Measurements from ENCODE around the gene CCR9.

The CCR9 gene

DNA sequence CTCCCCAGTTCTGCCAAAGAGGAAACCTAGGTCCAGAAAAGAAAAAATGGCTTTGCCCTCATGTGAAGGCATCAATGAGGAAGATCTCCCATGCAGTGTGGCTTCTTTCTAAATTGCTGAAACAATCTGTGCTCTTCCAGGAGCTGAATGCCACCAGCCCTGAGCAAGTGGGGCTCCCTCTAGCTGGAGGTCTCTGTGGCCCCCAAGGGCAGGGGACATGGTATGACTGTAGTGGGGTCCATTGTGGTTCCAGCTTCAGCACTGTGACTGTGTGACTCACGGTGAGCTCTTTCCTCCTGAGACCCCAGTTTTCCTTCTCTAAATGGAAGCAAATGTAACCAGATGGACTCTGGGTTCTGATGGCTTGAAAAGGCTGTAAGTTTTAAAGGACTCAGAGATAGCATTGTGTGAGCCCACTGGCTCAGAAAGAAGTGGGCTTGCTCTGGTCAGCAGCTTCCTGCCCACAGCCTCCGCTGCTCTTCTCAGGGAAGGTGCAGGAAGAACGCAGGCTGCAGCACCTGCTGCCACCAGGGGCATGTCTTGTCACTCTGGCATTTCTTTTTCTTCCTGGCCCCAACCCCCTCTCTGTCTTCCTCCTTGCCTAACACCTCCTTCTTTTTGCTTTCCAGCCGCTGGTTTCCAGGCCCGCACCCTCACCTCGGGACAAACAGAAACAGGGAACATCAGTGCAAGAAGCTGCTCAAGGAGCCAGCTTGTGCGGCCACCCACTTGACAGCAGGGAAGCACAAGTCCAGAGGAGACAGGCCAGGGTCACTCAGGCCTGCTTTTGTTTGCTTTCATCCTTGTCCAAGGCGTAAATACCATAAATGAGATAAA is 51.1 kb downstream of the CCR9 start:
- Mint-ChIP-seq H3K27me3 (no peaks in the 10 kb centered on the region), H3K27ac (ENCODE audit: low read depth) (no peak overlapping the region), H3K4me1 (peaks cover 52% of the 10 kb centered on the region), H3K4me3 (no peak overlapping the region), H3K9me3 (no peaks in the 10 kb centered on the region), H3K36me3 (ENCODE audit: insufficient read depth) (peaks cover 48% of the 10 kb centered on the region)
- DNase-seq (ENCODE audit: low spot score in 2 of 2) (no peak), ATAC-seq (replicated peaks; ENCODE audit: extremely low read depth, poor library complexity, severe bottlenecking) (no peak)

DNA sequence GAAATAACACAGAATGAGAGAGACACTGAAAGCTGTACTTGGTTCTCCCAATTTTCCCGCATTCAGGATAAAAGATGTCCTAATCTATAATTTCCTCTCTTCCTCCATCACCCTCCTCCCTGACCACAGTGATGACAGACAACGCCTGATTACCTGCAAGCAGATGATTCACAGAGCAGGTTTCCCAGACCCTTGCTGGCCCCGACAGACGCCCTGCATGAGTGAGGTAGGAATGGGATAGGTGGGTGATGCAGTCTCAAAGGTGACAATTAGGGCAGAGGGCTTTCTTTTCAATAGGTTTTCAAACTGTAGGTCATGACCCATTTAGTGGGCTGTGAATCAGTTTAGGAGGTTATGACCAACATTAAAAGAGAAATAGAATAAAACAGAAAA is 51.7 kb downstream of the CCR9 start:
- no peak overlapping the region for H3K27ac Mint-ChIP-seq (ENCODE audit: low read depth)
- DNase-seq (ENCODE audit: low spot score in 2 of 2) (no peak), ATAC-seq (replicated peaks; ENCODE audit: extremely low read depth, poor library complexity, severe bottlenecking) (no peak)
- peaks cover 58% of the 10 kb centered on the region for H3K4me1 Mint-ChIP-seq
- H3K27me3 Mint-ChIP-seq, result no peaks in the 10 kb centered on the region
- H3K36me3 Mint-ChIP-seq (ENCODE audit: insufficient read depth), result peaks cover 43% of the 10 kb centered on the region
- no peaks in the 10 kb centered on the region for H3K9me3 Mint-ChIP-seq
- H3K4me3 Mint-ChIP-seq, result no peak overlapping the region

DNA sequence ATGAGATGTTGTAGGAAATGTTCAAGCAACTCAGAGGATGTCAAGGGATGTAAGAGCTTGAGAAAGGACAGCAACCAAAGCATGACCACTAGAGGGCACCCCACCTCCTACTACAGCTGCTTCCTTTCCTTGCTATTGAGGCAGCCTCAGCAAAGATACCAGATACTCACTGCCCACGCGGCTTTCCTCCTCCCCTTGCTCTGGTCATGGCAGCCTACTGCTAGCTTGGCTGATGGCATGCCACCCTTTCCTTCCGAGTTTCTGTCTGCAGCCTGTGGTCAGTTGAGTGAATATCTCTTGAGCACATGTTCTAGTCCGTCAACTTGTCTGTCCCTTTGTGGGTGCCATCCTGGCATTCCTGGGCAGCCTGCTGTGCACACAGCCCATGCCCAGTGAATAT is 52.5 kb downstream of the CCR9 start:
- Mint-ChIP-seq H3K4me3 (no peak overlapping the region), H3K9me3 (no peaks in the 10 kb centered on the region), H3K4me1 (peaks cover 64% of the 10 kb centered on the region), H3K27ac (ENCODE audit: low read depth) (peak overlapping the region; percentile 4), H3K36me3 (ENCODE audit: insufficient read depth) (peaks cover 36% of the 10 kb centered on the region), H3K27me3 (no peaks in the 10 kb centered on the region)
- DNase-seq (ENCODE audit: low spot score in 2 of 2) (peak; percentile 79 to 82), ATAC-seq (replicated peaks; ENCODE audit: extremely low read depth, poor library complexity, severe bottlenecking) (peak; percentile 69)

DNA sequence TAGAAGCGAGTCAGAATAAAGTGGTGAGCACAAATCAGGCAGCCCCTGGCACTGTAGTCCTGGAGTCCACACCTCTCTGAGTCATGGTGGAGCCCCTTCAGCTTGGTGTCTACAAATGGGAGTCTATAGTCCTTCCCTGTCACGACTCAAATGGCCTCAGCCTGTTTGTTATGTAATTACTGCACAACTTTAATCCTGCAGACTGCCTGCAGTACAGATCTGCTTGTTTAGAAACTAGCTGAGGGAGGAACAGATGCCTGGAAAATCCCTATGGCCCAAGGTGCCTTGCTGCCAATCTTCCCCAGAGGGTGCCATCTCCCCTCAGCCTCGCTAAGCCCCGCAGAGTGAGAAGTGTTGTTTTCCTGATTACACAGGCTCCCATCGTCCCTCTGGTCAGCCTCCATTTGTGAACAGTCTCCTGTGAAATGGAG is 53.0 kb downstream of the CCR9 start:
- peaks cover 63% of the 10 kb centered on the region for H3K4me1 Mint-ChIP-seq
- H3K9me3 Mint-ChIP-seq, result no peaks in the 10 kb centered on the region
- DNase-seq (ENCODE audit: low spot score in 2 of 2) (no peak), ATAC-seq (replicated peaks; ENCODE audit: extremely low read depth, poor library complexity, severe bottlenecking) (no peak)
- H3K27me3 Mint-ChIP-seq, result no peaks in the 10 kb centered on the region
- H3K4me3 Mint-ChIP-seq, result no peak overlapping the region
- H3K36me3 Mint-ChIP-seq (ENCODE audit: insufficient read depth), result peaks cover 31% of the 10 kb centered on the region
- H3K27ac Mint-ChIP-seq (ENCODE audit: low read depth), result peak overlapping the region; percentile 4

DNA sequence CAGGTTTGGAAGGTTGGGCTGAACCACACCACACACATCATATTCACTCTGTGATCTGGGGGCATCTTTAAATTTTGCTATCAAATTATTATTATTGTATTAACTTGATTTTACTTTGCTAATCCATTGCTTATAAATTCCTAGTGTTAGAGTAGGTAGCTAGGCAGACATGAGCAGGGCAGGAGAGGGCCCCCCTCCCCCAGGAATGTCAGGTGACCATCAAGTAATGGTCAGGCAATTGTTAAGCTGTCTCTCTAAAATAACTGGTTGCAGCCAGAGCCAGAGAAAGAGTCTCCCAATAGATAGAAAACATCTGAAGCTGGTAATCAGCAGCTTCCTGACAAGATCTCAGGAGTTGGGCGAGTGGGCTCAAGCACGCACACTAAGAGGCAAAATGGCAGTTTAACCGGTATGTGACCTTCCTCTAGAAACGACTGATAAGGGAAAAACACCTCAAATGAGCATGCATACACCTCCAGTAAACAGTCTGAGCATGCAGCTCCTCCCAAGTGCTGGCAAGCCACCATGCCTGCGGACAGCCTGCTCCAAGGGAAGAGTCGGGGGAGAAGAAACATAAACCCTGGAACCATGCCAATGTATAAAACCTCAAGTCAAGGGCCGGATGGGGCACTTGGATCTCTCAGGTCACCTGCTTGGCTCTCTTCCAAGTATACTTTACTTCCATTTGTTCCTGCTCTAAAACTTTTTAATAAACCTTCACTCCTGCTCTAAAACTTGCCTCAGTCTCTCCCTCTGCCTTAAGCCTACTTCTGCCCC is 53.8 kb downstream of the CCR9 start:
- DNase-seq (ENCODE audit: low spot score in 2 of 2) (no peak), ATAC-seq (replicated peaks; ENCODE audit: extremely low read depth, poor library complexity, severe bottlenecking) (no peak)
- Mint-ChIP-seq H3K27ac (ENCODE audit: low read depth) (peak overlapping the region; percentile 79), H3K4me3 (no peak overlapping the region), H3K27me3 (no peaks in the 10 kb centered on the region), H3K4me1 (peaks cover 64% of the 10 kb centered on the region), H3K36me3 (ENCODE audit: insufficient read depth) (peaks cover 28% of the 10 kb centered on the region), H3K9me3 (no peaks in the 10 kb centered on the region)

DNA sequence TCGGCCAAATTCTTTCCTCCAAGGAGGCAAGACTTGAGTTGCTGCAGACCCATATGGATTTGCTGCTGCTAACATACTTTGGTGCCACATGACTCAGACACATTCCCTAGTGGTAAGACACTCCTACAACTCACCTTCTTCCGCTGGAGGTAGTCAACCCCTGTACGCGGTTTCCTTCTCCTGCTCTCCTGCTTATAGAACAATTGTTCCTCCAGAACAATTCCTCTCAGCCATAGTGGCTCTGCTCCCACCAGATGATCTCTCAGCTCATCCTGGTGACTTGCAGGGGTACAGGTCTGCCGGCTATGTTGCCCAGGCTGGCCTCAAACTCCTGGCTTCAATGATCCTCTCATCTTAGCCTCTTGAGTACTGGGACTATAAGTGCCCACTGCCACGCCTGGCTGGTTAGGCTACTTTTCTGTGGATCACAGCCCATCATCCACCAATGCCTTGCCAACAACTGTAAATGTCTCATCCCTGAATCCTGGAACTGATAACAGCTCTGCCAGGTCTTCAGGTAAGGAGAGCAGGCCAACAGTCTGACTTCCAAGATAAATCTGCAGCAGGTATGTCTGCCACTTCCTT is 54.5 kb downstream of the CCR9 start:
- H3K4me1 Mint-ChIP-seq, result peaks cover 67% of the 10 kb centered on the region
- no peak overlapping the region for H3K4me3 Mint-ChIP-seq
- peaks cover 24% of the 10 kb centered on the region for H3K36me3 Mint-ChIP-seq (ENCODE audit: insufficient read depth)
- no peaks in the 10 kb centered on the region for H3K27me3 Mint-ChIP-seq
- no peak for ATAC-seq (replicated peaks; ENCODE audit: extremely low read depth, poor library complexity, severe bottlenecking)
- peak overlapping the region; percentile 79 for H3K27ac Mint-ChIP-seq (ENCODE audit: low read depth)
- no peak for DNase-seq (ENCODE audit: low spot score in 2 of 2)
- no peaks in the 10 kb centered on the region for H3K9me3 Mint-ChIP-seq

DNA sequence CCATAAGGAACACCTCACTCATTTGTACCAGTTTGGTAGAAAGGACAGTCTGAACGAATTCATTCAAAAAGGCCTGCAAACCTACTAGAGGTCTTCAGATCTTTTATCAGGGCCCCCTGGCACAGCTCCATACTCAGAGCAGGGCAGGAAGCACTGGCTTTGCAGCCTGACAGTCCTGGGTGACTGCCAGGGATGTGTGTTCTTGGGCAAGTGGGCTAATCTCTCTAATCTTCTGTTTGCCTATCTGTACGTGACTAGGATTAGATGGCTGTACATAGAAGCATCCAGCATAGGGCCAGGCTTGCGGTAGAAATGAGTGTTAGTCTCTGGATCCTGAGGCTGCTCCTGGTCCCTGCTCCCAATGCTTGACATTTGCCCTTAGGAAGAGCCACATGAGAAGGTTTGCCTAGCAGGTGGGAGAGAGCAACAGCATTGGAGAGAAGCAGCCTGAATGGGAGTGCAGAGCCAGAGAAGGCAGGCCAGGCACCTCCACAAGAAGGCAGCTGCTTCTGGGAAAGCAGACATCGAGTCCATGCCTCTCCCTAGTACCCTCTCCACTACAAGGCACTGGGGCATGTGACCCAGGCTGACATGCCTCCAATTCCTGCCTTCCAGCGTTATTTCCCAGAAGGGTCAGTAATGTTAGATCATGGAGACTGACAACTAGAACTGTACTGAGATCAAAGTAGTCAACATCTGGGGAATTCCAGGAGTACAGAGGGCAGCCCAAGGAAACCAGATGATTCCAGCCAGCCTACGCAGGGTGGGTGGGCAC is 55.9 kb downstream of the CCR9 start:
- Mint-ChIP-seq H3K4me3 (peak overlapping the region; percentile 71), H3K27ac (ENCODE audit: low read depth) (peak overlapping the region; percentile 26), H3K4me1 (peaks cover 80% of the 10 kb centered on the region), H3K27me3 (no peaks in the 10 kb centered on the region), H3K36me3 (ENCODE audit: insufficient read depth) (peaks cover 20% of the 10 kb centered on the region), H3K9me3 (no peaks in the 10 kb centered on the region)
- no peak for DNase-seq (ENCODE audit: low spot score in 2 of 2)
- no peak for ATAC-seq (replicated peaks; ENCODE audit: extremely low read depth, poor library complexity, severe bottlenecking)

DNA sequence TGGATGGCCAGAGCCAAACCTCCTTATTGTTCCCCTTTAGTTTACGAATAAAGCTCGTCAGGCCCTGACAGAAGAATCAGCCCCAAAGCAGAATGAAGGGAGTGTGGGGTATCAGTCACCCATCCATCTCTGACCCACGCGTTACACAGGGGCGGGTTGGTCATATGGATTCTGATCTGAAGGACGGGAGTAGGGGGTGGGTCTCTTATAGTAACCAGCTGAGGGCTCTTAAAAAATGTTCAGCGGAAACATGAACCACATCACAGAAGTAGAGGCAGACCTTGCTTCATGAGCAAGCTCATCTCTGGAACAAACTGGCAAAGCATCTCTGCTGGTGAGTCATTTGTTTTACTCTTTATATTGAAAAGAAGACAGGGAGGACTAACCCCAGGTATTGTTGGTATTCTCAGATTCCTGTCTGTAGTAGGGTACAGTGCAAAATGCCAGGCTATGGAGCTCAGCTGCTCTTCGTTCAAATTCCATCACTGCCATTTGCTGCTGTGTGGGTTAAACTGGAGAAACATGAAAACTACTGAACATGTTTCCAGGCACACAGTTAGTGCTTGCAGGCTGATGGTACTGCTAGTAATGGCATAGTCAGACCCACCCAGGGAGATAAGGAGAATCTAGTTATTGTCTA is 57.0 kb downstream of the CCR9 start, which contains the start of gene CXCR6:
CXCR6 (plus strand) TSS at position 258 of the 640 bp plus-strand sequence. CDS start 3,018 bp downstream, outside the sequence.
- Mint-ChIP-seq H3K9me3 (no peaks in the 10 kb centered on the region), H3K27ac (ENCODE audit: low read depth) (peak within 1 kb of the TSS; percentile 93), H3K36me3 (ENCODE audit: insufficient read depth) (peaks cover 22% of the 10 kb centered on the region), H3K27me3 (no peaks in the 10 kb centered on the region), H3K4me1 (peaks cover 90% of the 10 kb centered on the region), H3K4me3 (peak within 1 kb of the TSS; percentile 71)
- ATAC-seq (replicated peaks; ENCODE audit: extremely low read depth, poor library complexity, severe bottlenecking) (peak; percentile 74), DNase-seq (ENCODE audit: low spot score in 2 of 2) (peak in 1 of 2 donors; percentile 22)

DNA sequence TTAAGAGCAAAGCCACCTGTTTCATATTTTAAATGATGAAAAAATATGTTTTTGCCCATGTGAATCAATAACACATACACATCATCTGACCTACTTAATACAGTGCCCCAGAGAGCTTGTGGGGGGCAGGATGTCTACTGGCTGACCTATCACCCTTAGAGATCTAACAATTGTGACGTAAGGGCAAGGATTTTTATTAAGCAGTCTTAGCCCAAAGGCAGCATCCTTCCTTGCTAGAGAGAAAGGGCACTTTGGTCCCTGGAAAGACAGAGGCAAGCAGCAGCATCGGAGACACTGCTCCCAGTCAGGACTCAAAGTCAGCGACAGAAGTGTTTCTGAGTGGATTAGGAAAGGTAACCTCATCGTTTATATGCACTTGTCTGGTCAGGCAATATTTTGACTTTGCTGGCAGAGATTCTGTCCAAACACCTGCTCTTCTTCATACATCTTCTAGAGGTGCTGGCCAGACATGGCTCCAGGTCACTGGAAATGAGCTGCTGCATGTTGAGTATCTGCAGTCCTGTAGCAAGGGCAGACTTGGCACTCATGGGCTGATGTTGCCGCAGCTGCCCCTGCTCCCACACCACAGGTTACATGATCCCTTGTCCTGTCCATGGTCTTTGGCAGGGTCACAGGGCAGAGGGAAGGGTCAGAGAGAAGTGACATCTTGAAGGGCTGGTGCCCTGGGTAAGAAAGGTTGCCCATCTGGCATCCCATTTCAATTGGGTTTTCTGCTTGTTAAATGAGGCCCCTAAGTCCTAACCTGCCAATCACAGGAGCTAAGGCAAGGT is 58.7 kb downstream of the CCR9 start:
- H3K27me3 Mint-ChIP-seq, result no peaks in the 10 kb centered on the region
- peak; percentile 44 for ATAC-seq (replicated peaks; ENCODE audit: extremely low read depth, poor library complexity, severe bottlenecking)
- DNase-seq (ENCODE audit: low spot score in 2 of 2), result no peak
- peak overlapping the region; percentile 84 for H3K27ac Mint-ChIP-seq (ENCODE audit: low read depth)
- peak overlapping the region; percentile 78 for H3K4me3 Mint-ChIP-seq
- peaks cover 25% of the 10 kb centered on the region for H3K36me3 Mint-ChIP-seq (ENCODE audit: insufficient read depth)
- H3K9me3 Mint-ChIP-seq, result no peaks in the 10 kb centered on the region
- peaks cover 87% of the 10 kb centered on the region for H3K4me1 Mint-ChIP-seq

DNA sequence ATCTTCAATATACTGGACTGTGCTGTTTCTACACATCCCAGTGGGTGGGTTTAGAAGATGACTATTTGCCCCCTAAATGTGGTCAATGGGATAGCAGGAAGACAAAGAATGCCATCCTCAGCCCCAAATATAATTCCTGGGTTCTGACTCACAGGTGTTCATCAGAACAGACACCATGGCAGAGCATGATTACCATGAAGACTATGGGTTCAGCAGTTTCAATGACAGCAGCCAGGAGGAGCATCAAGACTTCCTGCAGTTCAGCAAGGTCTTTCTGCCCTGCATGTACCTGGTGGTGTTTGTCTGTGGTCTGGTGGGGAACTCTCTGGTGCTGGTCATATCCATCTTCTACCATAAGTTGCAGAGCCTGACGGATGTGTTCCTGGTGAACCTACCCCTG is 60.0 kb downstream of the CCR9 start:
- H3K27ac Mint-ChIP-seq (ENCODE audit: low read depth), result peak overlapping the region; percentile 84
- no peaks in the 10 kb centered on the region for H3K27me3 Mint-ChIP-seq
- no peak for DNase-seq (ENCODE audit: low spot score in 2 of 2)
- peak overlapping the region; percentile 78 for H3K4me3 Mint-ChIP-seq
- H3K36me3 Mint-ChIP-seq (ENCODE audit: insufficient read depth), result peaks cover 23% of the 10 kb centered on the region
- ATAC-seq (replicated peaks; ENCODE audit: extremely low read depth, poor library complexity, severe bottlenecking), result no peak
- peaks cover 89% of the 10 kb centered on the region for H3K4me1 Mint-ChIP-seq
- no peaks in the 10 kb centered on the region for H3K9me3 Mint-ChIP-seq

DNA sequence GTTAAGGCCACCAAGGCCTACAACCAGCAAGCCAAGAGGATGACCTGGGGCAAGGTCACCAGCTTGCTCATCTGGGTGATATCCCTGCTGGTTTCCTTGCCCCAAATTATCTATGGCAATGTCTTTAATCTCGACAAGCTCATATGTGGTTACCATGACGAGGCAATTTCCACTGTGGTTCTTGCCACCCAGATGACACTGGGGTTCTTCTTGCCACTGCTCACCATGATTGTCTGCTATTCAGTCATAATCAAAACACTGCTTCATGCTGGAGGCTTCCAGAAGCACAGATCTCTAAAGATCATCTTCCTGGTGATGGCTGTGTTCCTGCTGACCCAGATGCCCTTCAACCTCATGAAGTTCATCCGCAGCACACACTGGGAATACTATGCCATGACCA is 60.5 kb downstream of the CCR9 start:
- ATAC-seq (replicated peaks; ENCODE audit: extremely low read depth, poor library complexity, severe bottlenecking) (no peak), DNase-seq (ENCODE audit: low spot score in 2 of 2) (no peak)
- Mint-ChIP-seq H3K4me1 (peaks cover 92% of the 10 kb centered on the region), H3K27ac (ENCODE audit: low read depth) (no peak overlapping the region), H3K27me3 (no peaks in the 10 kb centered on the region), H3K36me3 (ENCODE audit: insufficient read depth) (peaks cover 25% of the 10 kb centered on the region), H3K4me3 (peak overlapping the region; percentile 78), H3K9me3 (no peaks in the 10 kb centered on the region)

All from central memory CD8-positive, alpha-beta T cell (primary cell).